Sciatic nerve (tissue), 2 donors: ENCODE results near the gene C1orf146. TPM values are rescaled to one million over a fixed set of nuclear protein-coding genes. Genes with fewer than 3 reads are reported as not detected.
"Not testable (repeated sequence)": the region's sequence is repeated elsewhere in the genome, so short reads cannot be mapped to it uniquely, and the experiment has no call there.

ENCODE experiments used
- ATAC-seq: fragments of 200-7000 bp; cut with Tn5 transposase; one replicate; pipeline ENCODE4 v1.9.1; 2020; ENCODE audit warnings: mild to moderate bottlenecking, moderate library complexity
- DNase-seq: peaks from one replicate; pipeline ENCODE4 v3.0.0-alpha.2; 2020; ENCODE audit warnings: low spot score
- intact Hi-C: fragments of 100-400 bp; cut with DNase I; formaldehyde crosslinking; loops from one replicate; pipeline ENCODE4 v1.14.2; 2022
- total RNA-seq: library from RNA; stranded (reverse); fragmentation: NEBNext Ultra II Directional; extraction: Animal tissue kit (Norgen Biotek cat#: 25700); gene quantifications from one replicate; pipeline ENCODE4 v1.2.1, GENCODE V29; 2021
- donor health status: DM: no; HTN: no; CAD: no.
- donor health status: DM: no; HTN: no; CAD: no.

C1orf146 gene, protein sequence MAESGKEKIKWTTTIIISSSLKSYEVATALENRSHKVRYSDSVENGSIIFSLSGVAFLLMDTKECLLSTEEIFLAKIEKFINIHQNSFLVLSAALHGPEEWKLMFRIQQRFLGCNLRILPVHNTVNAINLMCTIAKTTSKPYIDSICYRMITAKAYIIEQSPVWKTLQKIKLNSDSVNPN
- not detected for total RNA-seq

DNA sequence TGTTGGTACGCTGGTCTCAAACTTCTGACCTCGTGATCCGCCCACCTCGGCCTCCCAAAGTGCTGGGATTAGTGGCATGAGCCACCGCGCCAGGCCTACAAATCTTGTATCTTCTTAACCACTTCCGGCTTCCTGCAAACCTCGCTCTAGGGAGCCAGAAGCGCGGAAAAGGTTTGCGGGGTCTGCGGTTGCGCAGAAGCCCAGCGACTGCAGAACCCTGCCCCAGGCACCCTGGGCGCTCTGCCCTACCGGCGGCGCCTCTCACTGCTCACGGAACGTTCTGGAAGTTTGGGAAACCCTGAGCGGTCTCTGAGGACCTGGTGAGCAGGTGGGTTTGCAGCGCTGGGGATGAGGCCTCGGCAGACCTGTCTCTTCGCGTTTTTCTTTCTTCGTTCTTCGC is at the start of gene C1orf146:
Gene C1orf146 (plus strand): TSS at position 195 of the 400 bp plus-strand sequence. CDS start 13,506 bp downstream, outside the sequence.
- no peak for DNase-seq
- intact Hi-C loops = no loop called here
- ATAC-seq = no peak

DNA sequence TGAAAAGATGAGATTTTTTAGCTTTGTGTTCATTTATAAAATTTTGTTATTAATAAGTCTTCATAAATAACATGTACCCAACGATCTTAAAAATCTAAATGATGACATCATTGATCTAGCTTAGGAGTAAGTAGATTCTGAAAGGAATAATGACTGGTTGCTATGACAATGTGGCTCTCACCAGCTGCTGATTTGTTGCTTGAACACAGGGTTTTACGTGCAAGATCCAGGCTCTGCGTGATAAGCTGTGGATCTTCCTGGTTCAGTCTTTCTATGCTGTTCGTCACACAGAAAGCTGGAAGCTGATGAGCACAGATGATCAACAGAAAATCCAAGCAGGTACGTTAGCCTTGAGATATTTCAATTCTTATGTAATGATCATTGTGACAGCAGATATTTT is 49.1 kb upstream of the C1orf146 start:
- ATAC-seq (no peak), DNase-seq (no peak)
- intact Hi-C loops = no loop called here

DNA sequence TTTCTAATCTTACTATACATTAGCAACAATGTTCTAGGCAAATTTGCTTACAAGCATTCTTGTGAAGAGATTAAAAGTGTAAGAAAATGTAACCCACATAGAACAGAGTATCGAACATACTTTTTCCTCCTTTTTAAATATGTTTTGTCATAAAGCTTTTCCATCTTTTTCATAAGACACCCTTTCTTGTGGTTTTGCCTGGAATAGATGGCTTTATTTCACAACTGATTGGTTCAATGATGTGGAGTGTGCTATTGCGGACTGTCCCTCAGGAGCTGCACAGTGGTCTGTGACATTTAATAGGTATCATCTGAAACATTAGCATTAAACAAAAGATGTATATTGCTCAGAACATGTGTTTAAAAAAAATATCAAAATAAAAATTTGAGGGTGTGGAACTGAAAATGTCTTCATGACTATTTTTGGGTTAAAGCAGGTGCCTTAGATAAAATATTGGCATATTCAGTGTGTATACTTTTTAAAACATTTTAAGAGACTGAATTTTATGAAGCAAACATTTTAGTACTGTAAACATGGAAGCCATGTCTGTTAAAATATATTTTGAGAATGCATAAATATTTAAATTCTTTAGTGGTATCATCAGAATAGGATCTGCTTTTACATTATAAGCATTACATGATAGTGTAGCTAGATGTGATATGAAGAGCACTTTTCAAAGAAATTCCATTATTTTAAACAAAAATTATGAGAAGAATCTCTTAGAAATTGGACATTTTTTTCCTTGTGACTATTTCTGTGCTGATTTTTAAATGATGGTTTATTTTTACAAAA is 48.3 kb upstream of the C1orf146 start:
- intact Hi-C loops = no loop called here
- DNase-seq = no peak
- no peak for ATAC-seq

DNA sequence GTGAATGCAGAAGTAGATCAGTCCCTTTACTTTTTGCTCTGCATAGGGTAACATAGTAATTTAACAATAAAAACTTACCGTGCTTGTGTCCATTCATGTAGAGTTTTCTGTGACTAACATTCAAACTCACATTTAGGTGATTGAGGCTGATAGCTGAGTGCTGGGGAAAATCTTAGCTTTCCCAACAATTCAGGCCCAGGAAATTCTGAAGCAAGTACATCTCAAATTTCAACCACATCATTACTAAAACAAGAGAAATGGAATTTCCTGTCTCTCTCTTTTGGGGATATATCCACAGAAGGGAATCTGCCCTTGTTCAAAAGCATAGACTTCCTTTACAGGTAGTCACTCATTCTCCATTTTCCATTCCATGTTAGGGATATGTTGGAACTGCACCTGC is 33.1 kb upstream of the C1orf146 start:
- DNase-seq (no peak), ATAC-seq (no peak)
- intact Hi-C loops = no loop called here

DNA sequence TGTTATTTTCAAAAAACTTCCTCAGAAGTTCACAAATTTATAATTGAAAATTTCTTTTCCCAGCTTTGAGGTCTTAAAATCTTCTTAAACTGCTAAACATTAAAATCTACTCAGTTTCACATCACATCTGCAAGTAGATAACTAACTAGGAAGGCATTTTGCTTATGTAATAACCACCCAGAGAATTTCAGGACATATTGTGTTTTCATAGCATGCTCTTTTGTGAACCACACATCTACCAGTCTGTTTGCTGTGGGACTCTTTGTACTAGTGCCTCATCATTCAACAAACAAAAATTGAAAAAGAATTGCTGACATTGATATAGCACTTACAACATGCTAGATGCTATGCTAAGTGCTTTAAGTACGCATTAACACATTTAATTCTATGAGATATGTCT is 31.6 kb upstream of the C1orf146 start:
- intact Hi-C loops = no loop called here
- ATAC-seq = no peak
- no peak for DNase-seq

DNA sequence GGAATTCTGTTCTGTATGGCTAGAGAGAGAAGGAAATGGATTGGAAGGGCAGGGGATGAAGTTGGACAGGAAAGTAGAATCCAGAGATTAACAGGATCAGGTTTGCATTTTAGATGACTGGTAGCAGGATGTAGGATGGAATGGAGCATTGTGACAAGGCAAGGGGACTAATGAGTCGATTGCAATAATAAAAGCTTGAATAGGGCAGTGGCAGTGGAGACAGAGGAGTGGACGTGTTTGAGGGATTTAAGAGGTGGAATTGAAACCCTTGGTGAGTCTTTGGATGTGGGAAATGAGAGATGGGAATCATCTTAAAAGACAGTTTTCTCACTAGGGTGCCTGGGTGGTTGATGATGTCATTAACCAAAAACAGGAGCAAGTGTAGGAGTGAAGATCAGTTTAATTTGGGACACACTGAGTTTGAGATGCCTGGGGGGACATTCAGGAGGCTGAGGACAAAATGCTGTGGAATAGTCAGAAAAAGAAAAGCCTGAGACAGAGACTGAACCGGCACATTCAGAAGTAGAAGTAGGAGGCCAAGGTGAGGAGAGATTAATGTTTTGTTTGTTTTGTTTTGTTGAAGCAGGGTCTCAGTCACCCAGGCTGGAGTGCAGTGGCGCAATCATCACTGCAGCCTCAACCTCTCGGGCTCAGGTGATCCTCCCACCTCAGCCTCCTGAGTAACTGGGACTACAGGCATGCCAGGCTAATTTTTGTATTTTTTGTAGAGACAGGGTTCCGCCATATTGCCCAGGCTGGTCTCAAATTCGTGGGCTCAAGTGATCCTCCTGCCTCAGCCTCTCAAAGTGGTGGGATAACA is 29.1 kb upstream of the C1orf146 start:
- intact Hi-C loops = no loop called here
- ATAC-seq = no peak
- no peak for DNase-seq

DNA sequence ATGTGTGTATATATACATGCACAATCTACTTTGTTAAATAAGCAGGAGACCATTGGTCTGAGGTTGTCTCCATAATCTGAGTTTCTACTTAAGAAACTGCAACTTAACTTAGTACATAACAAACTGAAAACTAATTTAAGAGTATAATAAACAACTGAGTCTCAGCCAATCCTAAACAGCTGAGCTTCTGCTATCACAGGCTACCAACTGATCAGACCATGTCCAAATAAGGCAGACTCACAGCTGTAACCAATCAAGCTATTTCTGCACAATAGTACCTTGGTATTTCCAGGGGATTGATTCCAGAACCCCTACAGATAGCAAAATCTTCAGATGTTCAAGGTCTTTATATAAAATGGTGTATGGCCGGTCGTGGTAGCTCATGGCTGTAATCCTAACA is 26.0 kb upstream of the C1orf146 start:
- intact Hi-C loops = no loop called here
- ATAC-seq (no peak), DNase-seq (no peak)

DNA sequence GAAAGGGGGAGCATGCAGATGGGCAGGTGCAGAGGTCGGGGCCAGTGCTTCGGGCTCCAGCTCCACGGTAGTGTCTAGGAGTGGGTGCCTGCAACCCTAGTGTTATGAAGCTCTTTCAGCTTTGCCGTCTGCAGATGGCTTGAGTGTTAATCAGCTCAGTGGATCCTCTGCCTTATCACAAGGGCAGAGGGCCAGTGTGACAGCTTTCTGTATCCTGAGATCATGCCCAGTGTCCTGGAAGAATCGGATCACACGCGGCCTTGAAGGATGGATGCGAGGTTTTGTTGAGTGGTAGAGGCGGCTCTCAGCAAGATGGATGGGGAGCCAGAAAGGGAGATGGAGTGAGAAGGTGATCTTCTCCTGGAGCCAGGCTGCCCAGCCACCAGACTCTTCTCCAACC is 25.5 kb upstream of the C1orf146 start:
- DNase-seq (no peak), ATAC-seq (no peak)
- intact Hi-C loops = no loop called here

DNA sequence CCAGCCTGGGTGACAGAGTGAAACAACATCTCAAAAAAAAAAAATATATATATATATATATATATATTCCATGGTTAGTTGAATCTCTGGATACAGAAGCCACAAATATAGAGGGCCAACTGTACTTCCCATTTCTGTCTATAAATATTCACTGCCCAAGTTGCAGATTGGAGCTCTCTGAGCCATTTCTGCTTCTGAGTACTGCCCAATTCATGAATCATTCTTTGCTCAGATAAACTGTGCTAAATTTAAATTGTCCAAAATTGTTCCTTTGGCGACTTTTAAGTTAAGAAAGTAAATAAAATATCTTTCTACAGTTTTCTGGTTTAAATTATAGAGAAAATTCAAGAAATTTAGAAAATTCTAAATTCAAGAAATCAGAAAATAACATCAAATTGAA is 23.2 kb upstream of the C1orf146 start:
- DNase-seq (no peak), ATAC-seq (no peak)
- intact Hi-C loops = no loop called here

DNA sequence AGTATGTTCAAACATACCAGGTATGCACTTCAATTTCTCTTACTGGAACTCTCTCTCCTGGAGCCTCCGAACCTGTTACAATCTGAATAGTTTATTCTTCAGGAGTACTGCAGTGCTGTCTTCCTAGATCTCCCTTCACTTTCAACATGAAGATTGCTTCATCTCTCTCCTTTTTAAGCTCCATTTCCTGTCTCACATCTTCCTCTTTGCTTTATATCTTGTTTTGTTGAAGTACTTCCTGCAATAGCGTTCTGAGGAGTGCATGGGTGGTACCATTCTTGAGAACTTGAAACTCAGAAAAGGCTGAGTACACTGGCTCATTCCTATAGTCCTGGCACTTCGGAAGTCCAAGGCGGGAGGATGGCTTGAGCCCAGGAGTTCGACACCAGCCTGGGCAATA is 15.7 kb upstream of the C1orf146 start:
- intact Hi-C loops = no loop called here
- DNase-seq = no peak

DNA sequence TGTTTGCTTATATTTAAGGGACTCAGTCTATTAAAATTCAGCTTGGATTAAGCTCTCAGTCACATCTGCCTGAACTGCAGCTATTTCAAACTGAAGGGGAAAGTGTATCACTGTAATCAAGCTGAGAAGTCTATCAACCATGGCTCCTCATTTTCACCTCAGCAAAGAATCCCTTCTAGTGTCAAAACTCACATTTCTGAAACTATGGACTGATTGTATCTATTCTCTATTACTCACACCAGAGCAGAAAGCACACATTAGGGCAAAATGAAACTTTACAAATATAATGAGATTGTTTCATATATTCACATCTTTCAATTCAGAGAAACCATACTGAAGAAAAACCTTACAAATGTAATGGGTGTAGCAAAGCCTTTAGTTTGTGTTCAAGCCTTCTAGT is 14.6 kb upstream of the C1orf146 start:
- intact Hi-C loops = no loop called here
- ATAC-seq = no peak
- no peak for DNase-seq

More for the DNA sequence above, 15.7 kb upstream of the C1orf146 start:
- no peak for ATAC-seq

DNA sequence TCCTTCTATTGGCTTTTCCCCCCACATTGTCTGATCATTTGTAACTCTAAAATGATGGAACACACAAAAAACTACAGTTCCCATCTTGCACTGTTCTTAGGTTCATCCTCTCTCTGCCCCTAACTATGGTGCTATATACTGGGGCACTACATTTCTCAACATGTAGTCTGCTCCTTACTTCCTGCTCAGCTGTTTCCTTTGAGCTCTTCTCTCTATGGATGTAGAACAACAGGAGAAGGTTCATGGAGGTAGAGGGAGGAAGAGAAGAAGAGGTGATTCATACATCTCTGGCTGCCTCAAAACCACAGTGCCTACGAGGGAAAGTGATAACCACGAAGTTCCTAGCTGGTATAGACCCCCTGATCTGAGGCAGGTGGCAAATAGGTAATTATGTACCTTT is 7.0 kb upstream of the C1orf146 start:
- intact Hi-C loops = no loop called here
- ATAC-seq (no peak), DNase-seq (no peak)

DNA sequence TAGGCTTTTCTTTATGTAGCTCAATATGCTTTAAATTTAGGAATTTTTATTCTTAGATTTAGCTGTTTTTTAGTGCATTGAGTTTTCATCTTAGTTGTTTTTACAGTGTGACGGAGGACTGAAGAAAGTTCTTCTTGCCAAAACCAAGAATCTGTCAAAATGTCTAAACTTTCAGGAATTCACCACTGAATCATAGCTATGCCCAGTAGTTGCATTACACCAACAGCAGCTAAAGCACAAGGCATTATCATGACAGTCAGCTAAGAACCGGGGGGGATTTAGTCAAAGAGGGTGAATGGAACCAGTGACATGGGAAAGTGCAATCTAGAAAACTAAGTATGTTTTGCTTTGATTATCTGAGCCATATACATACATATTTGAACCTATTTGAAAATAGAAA is 6.5 kb upstream of the C1orf146 start:
- no peak for ATAC-seq
- intact Hi-C loops = no loop called here
- DNase-seq = no peak

DNA sequence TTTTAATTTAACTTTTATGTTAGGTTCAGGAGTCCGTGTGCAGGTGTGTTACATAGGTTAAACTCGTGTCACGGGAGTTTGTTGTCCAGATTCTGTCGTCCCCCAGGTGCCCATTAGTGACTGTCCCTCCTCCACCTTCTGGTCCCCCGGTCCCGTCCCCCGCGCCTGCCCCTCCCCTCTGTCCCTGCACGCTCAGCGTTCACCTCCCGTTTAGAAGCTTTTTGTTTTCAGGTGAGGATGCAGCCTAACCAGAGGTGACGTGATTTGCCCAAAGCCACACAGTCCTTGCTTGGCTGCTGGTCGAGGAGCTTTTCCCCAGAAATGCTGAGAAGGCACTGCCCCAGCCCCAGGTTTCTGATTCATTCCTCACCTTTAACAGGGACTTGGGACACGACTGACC is 844 bp downstream of the C1orf146 start:
- intact Hi-C loops = no loop called here
- DNase-seq (no peak), ATAC-seq (no peak)

DNA sequence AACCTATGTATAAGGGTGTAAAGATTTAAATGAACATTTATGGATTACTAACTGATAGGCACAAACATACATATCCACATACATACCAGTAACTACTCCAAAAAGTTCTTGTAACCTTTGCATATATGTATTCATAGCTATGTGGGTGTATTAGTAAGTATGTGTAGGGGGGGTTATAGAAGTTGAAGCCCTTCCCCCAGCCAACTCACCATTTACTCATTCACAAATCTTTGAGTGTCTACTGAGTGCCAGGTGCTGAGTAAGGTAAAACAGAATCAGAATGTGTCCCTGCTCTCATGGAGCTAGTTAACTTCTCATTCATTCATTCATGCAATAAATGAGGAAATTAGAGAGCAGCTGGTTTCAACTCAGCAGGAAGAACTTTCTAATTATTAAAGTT is 1.3 kb downstream of the C1orf146 start:
- DNase-seq (no peak), ATAC-seq (no peak)
- intact Hi-C loops = no loop called here

DNA sequence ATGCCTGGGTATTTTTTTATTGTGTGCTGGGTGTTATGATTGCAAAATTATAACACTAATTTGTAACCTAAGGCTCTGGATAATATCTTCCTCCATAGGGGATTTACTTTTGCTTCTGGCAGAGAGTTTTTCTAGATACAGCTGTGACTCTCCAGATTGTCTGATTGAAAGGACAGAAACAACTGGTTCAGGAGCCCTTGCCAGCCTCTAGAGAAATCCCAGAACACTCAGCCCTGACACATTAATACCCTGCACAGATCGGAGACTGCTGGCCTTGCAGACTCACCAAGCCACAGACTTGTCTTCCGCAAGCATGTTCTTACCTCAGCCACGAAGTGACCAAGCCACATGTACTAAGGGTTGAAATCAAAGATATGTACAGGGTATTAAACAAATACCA is 10.7 kb downstream of the C1orf146 start:
- ATAC-seq (no peak), DNase-seq (no peak)
- intact Hi-C loops = no loop called here

DNA sequence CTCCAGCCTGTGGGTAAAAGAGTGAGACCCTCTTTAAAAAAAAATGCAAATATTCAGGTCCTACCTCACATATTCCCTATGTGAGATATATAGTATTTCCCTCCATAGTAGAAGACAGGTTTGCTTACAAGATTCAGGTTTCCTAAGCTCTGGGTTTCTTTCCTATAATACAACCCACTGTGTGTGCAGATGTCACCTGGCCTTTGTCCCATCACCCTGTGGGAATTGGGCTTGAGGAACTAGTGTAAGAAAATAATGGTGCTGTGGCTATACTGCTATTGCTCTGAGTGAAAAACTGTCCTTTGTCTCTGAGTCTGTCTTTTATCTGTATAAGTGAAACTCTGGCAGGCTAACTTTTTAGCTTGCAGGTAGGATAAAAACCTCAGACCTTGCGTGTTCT is 13.0 kb downstream of the C1orf146 start:
- no peak for ATAC-seq

DNA sequence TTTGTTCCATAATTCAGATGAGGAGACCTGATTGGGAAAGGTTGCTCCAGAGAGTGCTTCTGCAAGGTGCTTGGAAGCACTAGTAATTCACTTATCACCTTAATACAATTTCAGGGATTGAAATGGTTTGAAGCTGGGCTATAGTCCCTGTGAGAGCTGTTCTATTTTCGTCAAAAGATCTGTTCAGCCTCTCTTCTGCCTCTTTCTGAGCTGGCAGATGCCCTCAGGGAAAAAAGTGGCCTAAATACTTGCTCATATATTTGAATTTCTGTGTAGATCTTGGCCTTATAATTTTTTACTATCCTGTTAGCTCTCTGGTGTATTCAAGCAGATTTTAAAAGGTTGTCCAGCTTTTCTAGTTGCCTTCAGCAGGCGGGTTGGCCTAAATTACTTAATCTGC is 22.3 kb downstream of the C1orf146 start:
- ATAC-seq = no peak
- intact Hi-C loops = no loop called here
- DNase-seq = no peak

More for the DNA sequence above, 13.0 kb downstream of the C1orf146 start:
- DNase-seq = no peak
- intact Hi-C loops = no loop called here

DNA sequence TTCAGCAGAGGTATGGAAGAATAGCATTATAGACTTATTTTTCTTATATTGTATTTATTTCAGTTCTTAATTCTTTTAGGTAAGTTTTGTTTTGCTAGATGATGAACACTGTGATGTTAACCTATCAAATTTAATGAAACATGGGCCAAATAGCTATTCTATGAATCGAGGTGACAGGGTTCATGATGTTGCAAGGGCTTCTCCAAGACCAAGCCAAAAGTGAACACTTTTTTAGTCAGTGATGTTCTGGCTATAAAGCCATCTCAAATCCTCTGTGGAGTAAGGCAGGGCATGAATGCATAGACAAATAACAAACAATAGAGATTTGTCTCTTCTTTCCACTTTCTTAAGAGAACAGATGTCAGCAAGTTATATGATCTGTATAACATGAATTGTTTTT is 26.7 kb downstream of the C1orf146 start:
- ATAC-seq = no peak
- intact Hi-C loops = no loop called here
- no peak for DNase-seq

DNA sequence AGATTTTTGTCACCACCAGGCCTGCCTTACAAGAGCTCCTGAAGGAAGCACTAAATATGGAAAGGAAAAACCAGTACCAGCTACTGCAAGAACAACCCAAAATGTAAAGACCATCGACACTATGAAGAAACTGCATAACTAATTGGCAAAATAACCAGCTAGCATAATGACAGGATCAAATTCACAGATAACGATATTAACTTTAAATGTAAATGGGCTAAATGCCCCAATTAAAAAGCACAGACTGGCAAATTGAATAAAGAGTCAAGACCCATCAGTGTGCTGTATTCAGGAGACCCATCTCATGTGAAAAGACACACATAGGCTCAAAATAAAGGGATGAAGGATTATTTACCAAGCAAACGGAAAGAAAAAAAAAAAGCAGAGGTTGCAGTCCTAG is 37.0 kb downstream of the C1orf146 start:
- ATAC-seq, intact Hi-C loops, DNase-seq: not testable (repeated sequence)
